Kasumi-1 (cell line): ENCODE data around the gene CADM1.

Source experiments
- DNase-seq, 2 experiments: peaks; one replicate each; lab custom pipeline; 2025; lab: John Stamatoyannopoulos, UW

Gene CADM1

DNA sequence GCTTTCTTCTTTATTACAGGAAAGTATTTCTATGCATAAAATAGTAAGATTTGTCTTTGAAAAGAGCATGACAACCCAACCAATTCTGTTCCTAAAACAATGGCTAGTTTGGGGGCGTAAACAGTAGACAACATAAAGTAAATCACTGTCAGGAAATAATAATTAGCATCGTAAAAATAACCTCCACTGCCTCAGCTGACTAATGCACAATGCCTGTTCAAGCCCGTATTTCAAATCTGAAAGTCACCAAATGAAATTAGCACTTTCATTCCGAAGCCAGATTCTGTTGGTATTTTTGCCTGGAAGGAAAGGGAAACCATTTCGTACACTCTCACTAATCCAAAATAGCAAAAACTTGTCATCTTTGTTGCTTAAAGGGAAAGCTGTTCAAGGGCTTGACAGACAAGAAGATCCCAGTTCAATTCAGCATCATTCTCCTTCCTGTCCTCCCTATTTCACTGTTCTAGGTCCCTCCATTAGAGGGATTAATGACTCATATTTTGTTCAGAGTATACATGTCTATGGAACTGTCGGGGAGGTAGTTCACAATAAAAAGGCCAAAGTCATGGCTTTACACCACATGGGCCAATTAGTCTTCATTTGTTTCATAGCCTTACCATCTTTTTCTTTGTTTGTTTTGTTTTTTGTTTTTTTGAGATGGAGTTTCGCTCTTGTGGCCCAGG lies 154.7 kb downstream of the CADM1 start:
- no peak for DNase-seq

DNA sequence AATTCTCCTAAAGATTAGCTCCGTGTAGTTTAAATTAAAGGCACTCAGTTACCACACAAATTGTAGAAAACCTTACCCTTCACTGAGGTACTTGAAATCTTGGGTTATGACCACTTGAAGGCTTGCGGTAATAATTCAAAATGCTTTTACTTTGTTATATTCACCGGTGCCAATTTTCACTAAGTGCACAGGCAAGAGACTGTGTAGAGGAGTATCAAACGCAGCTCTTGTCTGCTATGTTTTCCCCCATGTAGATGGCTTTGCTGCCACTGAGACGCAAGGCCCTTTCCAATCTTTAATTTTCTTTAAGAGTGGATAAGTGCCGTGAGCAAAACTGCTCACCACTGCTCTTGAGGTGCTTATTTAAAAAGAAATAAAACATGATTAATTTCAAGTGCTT lies 155.8 kb downstream of the CADM1 start:
- no peak for DNase-seq

DNA sequence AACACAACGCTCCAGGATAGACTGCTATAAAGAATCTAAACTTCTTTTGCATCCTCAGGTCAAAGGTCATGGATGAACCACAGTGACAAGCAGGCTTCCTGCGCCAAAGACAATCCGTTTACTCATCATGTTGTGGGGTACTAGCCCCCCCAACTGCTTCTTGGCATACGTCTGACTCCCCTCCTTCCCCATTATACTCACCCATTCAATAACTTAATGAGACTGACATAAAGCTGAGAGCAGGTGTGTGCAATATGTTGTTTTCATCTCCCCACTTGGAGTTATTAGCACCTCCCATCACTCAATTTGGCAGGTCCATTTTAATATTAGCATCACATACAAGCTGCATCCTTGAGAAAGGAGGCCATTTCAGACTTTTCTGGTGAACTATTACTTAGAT lies 157.1 kb downstream of the CADM1 start:
- DNase-seq = no peak

DNA sequence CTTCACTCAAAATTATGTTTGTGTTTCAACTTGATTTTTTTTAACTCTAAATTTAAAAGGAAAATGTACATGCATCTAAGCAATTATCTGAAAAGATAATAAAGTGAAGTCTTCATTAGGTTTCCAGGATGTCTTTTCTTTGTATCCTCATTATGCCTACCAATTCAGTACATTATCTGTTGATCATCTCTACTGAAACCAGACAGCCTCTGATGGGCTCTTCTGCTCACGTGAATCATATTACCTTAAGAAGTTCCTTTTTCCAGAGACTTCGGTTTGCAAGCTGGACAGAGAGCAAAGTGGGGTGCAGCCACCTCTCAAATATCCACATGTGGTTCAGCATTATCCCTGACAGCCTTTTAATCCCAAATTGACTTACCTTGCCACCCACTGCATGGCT lies 158.4 kb downstream of the CADM1 start:
- DNase-seq = no peak

DNA sequence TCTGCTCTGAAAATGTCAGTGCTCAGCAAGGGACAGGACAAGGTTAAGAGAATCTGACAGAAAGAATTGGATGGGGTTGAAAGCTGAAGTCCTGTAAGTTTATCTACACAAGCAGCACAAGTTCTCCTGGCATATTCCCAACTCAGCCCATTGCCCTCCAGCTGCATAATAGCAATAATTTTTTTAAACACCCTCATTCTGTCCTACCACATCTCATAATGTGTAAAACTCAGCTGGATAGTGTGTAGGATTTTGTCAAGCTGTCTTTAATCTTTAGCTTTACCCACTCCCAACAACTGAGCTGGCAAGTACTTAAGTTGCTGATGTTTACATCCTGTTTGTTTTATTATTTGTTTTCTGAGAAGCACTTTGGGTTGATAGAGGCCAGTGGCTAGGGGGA lies 158.9 kb downstream of the CADM1 start:
- DNase-seq = no peak

DNA sequence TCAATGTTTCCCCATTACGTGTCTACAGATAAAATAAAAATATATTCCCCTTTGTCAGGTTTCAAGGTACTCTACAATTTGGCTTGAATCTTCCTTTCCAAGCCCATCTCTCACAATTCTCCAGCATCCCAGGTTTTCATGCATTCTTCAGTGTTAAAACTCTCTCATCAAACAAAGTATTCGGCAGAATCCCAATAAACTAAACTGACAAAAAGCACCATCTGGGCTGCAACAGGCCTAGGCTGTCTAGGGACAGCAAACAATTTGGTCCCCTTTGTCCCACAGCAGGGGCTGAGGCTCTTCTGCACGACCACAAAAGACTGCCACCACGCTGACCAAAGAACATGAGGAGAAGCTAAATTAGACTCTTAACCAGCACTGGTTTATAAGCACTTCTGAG lies 159.4 kb downstream of the CADM1 start:
- DNase-seq = no peak

DNA sequence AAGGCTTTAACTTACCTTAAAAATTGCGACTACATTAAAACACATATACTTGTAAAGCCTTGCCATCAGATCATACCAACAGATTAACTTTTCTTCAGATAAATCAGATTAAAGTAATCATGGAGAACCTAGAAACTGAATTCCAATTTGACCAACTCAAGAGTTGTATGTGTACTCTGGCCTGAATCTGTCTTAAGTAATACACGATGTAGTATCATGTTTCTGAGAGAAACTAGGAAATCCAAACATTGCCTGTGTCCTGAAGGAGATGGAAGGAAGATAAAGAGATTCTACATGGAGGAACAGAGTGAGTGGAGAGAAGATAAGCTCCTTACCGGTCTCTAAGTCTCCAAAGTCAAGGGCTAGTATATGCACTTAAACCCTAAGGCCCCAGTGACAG lies 162.1 kb downstream of the CADM1 start:
- no peak for DNase-seq

DNA sequence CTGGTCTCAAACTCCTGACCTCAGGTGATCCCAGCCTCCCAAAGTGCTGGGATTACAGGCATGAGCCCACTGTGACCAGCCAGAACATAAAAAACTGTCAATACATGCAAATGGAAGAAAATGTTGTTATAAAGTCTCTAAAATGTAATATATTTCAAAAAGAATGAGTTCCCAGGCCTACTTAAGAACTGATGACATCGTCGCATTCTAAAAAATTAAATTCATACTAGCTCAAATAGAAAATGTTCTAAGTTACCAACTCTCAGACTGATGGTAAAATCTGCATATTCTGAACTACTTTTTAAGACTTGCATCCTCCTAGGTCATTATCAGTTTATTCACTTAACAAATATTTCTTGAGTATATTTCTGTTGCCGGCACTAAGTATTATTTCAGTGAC lies 163.3 kb downstream of the CADM1 start:
- no peak for DNase-seq

DNA sequence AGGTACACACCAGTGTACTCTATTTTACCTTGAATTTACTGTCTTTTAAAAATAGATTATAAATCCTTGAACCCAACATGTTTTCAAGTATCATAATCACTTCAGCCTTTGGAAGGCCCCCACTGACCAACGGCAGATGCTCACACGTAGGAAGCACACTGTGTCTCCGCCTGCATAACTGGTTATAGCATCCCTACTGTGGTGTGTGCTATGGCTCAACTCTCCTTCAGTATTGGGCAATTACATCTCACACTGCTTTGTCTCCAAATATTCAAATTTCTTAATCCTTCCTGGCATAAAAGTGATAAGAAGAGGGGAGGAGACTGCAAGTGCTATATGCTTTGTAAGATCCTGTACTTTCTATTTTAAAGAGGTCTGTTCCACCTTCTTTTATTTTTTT lies 165.7 kb downstream of the CADM1 start:
- DNase-seq = no peak

DNA sequence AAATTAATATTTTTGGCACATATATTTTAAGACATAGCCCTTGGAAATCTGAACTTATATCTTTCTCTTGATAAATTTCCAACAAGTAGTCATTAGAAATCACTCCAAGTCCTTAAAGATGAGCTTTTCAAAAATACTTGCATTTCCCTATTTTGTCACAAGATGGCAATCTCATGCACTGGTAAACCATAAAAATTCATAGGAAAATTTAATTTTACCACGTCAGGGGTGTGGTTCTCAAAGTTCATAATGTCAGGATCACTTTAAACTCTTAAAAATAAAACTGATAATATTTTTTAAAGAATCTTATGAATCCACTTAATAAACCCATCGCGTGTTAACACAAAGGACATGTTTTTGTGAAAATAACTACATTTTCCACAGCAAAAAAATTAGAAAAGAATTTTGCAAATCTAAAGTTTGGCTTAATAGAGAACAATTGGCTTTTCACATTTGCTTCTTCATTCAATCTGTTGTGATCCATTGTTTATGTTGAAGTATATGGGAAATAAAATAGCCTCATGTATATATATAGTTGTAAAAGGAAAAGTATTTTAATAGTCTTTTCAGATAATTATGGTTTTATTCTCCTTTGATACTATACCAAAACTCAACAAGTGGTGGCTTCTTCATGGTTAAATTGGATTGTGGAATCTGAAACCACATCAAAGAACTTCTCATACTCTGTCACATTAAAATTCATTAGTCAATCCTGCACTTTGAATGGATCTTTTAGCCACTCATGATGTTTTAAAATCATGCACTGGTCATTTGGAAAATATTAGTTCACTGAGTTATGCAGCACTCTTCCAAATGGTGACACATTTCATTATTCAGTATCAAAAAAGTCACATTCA lies 169.1 kb downstream of the CADM1 start:
- DNase-seq = peak; percentile 6 to 44

DNA sequence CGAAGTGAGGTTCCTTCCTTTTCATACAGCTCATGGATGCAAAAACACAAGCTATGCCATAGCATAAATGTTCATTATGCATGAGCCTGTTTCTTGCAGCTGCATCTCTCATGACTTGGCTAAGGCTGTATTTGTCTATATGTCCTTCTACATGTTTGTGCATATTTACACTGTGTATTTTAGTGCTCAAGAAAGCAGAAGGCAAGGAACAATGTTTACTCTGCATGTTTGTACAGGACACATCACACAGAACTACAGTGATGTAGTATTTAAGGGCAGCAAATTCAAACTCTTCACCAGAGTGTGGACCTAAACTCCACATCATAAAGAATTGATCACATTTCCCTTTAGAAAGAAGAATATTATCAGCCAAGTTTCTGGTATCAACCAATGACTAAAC lies 170.3 kb downstream of the CADM1 start:
- no peak for DNase-seq

DNA sequence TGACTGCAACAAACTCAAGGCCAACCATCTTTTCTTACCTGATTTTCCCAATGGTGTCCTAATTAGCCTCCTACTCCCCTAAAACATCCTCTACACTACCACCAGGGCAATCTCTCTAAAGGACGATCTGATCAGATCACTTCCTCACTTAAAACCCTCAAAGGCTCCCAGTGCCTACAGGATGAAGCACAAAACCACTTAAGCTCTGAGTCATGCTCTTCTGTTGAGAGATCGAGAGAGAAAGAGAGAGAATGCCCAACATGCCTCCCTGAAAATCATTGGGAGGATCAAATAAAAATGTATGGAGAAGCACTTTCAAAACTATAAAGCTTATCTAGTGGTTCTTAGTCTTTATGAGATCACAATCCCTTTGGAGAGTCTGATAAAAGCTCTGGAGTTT lies 171.1 kb downstream of the CADM1 start:
- DNase-seq = no peak

DNA sequence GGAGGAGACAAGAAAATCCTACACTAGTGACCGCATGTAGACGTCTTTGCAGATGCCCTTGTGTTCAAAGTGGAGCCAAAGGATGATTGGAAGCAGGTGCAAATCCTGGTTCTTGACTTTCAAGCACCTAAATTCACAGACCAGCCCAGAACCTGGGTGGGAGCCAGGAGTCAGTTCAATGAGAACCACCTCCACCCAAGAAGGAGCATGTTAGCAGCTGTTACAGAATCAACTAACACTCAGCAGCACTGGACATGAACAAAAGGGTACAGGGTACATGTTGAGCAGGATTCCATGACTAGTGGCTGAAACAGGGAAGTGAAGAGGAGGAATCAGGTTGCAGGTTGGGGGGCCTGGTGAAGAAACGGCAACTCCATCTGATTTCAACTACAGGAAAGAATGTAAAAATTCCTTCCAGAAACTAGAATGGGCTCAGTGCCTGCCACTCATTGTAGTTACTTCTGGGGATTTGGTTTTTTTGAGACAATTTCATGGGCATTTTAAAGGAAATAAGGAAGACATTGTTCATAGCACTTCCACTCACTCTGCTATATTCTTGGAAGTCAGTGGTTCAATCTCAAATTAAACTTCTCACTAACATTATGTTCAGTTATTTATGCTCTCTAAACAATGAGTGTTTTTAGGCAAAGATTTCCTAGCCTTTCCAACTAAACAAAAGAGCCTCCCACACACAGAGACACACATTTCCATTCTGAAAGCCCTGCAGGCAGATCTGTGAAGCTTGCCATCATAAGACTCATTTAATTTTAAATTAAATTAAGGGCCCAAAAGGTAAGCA lies 173.3 kb downstream of the CADM1 start:
- DNase-seq = no peak

DNA sequence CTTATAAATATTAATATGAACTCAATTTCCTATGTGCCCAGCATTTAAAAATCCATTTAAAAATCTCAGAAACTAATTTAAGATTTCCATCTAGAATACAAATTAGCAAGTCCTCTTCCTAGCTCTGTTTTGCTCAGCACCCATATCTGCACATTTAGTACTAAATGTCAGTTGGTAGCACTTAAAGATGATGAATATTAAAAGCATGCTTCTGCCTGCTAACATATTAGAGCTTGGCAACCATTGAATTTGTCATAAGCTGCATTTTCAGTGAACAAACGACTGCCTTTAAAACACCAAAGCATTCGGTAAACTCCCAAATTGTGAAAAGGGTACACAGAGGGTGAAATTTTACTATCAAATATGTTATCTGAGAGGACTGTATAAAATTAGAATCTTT lies 177.7 kb downstream of the CADM1 start:
- no peak for DNase-seq

DNA sequence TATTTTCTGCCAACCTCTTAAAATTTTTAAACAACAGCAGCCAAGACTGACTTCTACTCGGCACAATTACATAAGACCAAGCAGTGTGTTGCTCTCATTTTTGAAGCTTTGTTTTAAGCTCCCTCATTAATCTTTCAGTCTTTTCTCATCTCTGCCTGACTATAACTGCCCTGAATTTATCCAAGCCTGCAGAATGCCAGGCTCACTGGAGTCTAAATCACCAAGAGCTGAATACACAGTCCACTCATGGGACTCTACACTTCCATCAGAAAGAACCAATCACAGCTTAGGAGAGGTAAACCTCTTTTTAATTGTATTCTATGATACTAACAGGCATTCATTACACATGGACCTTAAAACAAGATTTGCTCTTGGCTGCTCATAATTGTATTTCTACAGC lies 178.7 kb downstream of the CADM1 start:
- DNase-seq = no peak

DNA sequence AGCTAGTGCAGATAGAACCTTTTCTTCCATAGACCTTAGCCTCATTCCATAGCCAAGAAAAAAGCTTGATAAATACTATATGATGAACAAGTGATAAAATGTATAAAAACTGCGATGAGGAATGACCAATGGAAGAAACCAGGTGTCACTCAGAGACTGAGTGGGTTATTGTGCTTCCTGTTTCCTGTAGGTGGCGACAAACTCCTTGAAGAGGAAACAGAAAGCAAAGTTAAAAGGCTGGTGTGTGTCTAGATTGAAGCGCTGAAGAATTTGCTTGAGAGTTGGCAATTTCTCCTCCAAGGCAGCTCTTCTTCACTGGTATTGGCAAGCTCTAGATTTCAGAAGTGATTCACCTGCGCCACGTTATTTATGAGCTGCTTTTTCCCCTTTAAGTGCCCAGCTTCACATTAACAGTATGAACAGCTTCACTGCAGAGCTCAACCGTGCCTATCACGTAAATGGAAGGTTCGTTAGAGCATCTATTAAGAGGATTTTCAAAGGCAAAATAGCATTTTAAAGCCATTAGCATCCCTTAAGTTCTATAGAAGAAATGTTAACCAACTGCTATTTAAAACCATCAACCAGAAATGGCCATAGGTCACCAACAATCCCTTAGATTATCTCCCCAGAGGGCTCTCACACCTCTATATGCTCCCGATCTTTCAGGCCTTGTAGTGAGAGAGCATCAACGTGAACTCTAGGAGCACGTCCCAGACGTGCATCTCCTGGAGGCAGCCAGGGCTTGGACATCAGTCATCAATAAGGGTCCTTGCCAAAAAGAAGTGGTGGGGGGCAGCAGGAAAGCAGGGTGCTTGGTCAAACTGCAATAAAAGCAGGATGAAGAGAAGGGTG lies 179.4 kb downstream of the CADM1 start:
- DNase-seq = peak; percentile 46 to 70

DNA sequence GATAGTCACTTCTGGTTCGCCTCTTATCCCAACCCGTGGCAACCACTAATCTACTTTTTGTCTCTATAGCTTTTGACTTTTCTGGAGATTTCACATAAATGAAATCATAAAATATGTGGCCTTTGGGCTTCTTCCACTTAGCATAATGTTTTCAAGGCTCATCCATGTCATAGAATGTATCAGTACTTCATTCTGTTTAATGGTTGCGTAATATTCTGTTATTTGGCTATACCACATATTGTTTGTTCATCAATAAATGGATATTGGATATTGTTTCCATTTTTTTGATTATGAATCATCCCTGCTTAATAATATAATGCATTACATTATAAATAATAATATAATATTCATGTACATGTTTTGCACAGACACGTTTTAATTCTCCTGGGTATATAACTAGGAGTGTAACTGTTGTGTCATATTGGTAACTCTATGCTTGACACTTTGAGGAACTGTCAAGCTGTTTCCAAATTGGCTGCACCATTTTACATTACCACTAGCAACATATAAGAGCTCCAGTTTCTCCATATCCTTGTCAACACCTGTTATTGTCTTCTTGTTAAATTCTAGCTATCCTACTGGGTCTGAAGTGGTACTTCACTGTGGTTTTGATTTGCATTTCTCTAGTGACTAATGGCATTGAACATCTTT lies 181.5 kb downstream of the CADM1 start:
- DNase-seq = no peak

DNA sequence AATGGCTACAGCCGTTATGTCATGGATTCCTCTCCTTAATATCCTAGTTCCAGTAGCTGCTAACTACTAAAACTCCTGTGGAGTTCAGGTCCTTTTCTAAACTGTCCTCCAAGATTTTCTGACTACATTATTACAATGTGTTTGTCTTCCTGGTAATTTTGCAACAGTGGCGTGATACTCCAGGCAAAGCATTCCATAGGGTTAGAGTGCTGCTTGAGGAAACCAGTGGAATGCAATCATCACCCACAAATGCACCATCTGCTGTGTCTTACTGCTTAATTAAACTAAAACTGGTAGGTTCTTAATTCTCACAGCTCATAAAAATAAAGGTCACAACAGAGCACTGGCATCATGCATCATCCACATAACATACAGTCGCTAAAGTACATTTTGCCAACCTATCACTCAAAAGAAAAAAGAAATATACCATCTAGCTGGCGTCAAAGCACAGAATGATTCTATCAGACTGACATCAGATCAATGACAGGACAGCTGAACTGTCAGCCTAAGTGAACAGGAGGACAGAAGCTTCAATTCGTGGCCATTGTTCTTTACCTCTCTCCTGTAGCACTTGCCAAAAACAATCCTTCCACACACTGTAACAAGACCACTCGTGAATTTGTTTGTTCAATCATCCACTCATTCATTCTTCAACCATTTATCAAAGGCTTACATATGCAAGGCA lies 182.5 kb downstream of the CADM1 start:
- DNase-seq = no peak

DNA sequence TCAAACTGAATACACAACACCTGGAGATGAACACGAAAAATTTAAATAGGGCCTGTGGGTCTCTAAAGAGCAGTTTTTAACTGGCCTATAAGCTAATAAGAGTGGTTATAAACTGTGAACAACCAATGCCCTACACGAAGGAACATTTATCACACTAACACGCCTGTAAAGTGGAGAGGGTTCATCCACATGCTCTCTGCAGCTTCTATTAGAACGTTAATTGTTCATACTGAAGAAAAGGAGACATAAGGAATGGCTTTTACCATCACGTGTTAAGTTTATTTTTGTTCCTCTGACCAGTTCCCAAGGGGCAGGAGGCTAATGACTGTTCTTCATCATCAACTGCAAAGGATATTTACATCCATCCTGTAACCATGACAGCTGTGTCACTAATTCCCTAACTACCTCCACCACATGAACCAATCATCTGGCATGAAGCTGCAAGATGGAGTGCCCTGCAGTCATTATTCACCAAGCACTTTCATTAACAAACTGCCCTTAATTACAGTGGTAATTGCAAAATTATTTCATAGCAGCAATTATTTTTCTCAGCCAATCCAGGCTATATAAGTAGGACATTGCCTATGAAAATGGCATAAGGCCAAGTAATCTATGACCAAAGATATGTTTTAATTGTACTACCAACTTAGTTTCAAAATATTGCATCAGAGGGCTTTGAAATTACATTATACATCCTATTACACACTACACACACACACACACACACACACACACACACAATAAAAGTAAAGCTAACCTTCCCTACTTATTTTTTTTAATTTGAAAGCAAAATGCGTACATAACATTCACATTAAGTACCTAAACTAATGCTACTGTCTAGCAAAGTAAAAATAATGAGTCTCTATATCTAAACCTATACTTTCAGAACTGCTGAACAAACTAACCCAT lies 186.7 kb downstream of the CADM1 start:
- DNase-seq = no peak

DNA sequence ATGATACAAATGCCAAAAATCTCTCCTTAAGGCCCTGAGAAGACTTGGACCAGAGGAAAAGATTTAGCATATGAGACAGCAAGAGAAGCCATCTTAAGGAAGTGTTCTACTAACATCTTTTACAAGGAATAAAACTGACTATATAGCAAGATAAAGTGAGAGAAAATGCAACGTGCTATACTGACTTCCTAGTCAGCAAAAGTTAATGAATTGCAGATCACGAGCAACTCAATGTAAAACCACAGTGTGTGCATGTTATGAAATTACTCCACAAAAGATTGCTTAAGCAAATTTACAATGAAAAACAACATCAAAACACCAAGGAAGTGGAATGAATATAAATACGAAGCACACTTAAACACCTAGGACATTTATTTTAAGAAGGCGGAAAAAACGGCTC lies 187.5 kb downstream of the CADM1 start:
- no peak for DNase-seq
